NT2/D1 (cell line): Measurements from ENCODE around the gene DLG3.

Experiments used
- SUZ12 ChIP-seq: IDR thresholded peaks from 2 replicates; pipeline ENCODE4 v1.6.1; 2011; ENCODE audit not compliant: insufficient read length, insufficient read depth; ENCODE audit errors: extremely low read depth
- YY1 ChIP-seq: IDR thresholded peaks from 2 replicates; pipeline ENCODE4 v1.6.1; 2011; ENCODE audit not compliant: insufficient read length, insufficient read depth
- ZNF274 ChIP-seq: IDR thresholded peaks from 2 replicates; pipeline ENCODE4 v1.6.1; 2011; ENCODE audit warnings: mild to moderate bottlenecking, low read depth, low read length

- TF ChIP-seq ZNF274, result no peak
- no peak for TF ChIP-seq SUZ12
- TF ChIP-seq YY1, result no peak
Measured at GRCh38 chrX:70470850-70471289, 26.2 kb downstream of the DLG3 start.
